ENCODE measurements around the gene BCL3.

Gene BCL3

GRCh38 chr19:44742330-44743061 is 6.0 kb upstream of the BCL3 start:
- TF ChIP-seq CTCF (conservative IDR thresholded peaks at IDR 0.05; ENCODE audit: low read length): no peak
- H3K4me3 ChIP-seq (ENCODE audit: low read length): peak overlapping the region; percentile 13

GRCh38 chr19:44744871-44745332 is 3.6 kb upstream of the BCL3 start:
- TF ChIP-seq CTCF (conservative IDR thresholded peaks at IDR 0.05; ENCODE audit: low read length): no peak
- DNase-seq (ENCODE audit: low read depth): peak; percentile 49
- no peak overlapping the region for H3K4me3 ChIP-seq (ENCODE audit: low read length)

More at GRCh38 chr19:44742330-44743061, 6.0 kb upstream of the BCL3 start:
- DNase-seq (ENCODE audit: low read depth): peak; percentile 69

GRCh38 chr19:44745341-44745831 is 3.1 kb upstream of the BCL3 start:
- no peak overlapping the region for H3K4me3 ChIP-seq (ENCODE audit: low read length)
- peak; percentile 81 for DNase-seq (ENCODE audit: low read depth)
- TF ChIP-seq CTCF (conservative IDR thresholded peaks at IDR 0.05; ENCODE audit: low read length): no peak

- no peak for DNase-seq (ENCODE audit: low read depth)
- no peak for TF ChIP-seq CTCF (conservative IDR thresholded peaks at IDR 0.05; ENCODE audit: low read length)
- H3K4me3 ChIP-seq (ENCODE audit: low read length): no peak overlapping the region
Measured at GRCh38 chr19:44745887-44746600, 2.5 kb upstream of the BCL3 start.

- TF ChIP-seq CTCF (conservative IDR thresholded peaks at IDR 0.05; ENCODE audit: low read length): no peak
- no peak overlapping the region for H3K4me3 ChIP-seq (ENCODE audit: low read length)
- no peak for DNase-seq (ENCODE audit: low read depth)
Measured at GRCh38 chr19:44746616-44746945, 1.9 kb upstream of the BCL3 start.

- TF ChIP-seq CTCF (conservative IDR thresholded peaks at IDR 0.05; ENCODE audit: low read length): no peak
- peak; percentile 95 for DNase-seq (ENCODE audit: low read depth)
- peak overlapping the region; percentile 64 for H3K4me3 ChIP-seq (ENCODE audit: low read length)
Measured at GRCh38 chr19:44746946-44747738, 1.4 kb upstream of the BCL3 start.

Measured in AG10803 (cell line).